Neural cell (in vitro differentiated cells): ENCODE results near the gene TGFBI. TPM values are rescaled to one million over a fixed set of nuclear protein-coding genes. Genes with fewer than 3 reads are reported as not detected.

Experiments used
- H2AFZ ChIP-seq: fragments of 200-600, 300-800 bp; sonication (generic), shearing (Covaris generic); 2 replicates; pipeline ENCODE4 v1.6.0; 2014; ENCODE audit warnings: low read depth, mild to moderate bottlenecking, antibody characterized with exemption, low read length, moderate library complexity
- H3F3A ChIP-seq: fragments of 200-600 bp; shearing (Covaris generic); 2 replicates; pipeline ENCODE4 v1.6.1; 2016; ENCODE audit warnings: mild to moderate bottlenecking, moderate library complexity, mixed read lengths, antibody characterized with exemption, low read length; ENCODE audit not compliant: insufficient read depth, poor library complexity, severe bottlenecking
- H3K27ac ChIP-seq: fragments of 200-600, 300-800 bp; sonication (generic), shearing (Covaris generic); 2 replicates; pipeline ENCODE4 v1.5.1; 2014; ENCODE audit warnings: mild to moderate bottlenecking, low read length, moderate library complexity
- H3K27me3 ChIP-seq: fragments of 300-800, 200-600 bp; sonication (generic), shearing (Covaris generic); 2 replicates; pipeline ENCODE4 v1.6.0; 2014; ENCODE audit warnings: mild to moderate bottlenecking, low read depth, low read length, moderate library complexity; ENCODE audit not compliant: insufficient read depth
- H3K36me3 ChIP-seq: fragments of 300-800, 200-600 bp; sonication (generic), shearing (Covaris generic); 2 replicates; pipeline ENCODE4 v1.5.1; 2014; ENCODE audit warnings: mild to moderate bottlenecking, antibody characterized with exemption, low read length, moderate library complexity; ENCODE audit not compliant: insufficient read depth
- H3K4me2 ChIP-seq: fragments of 300-800, 200-600 bp; sonication (generic), shearing (Covaris generic); 2 replicates; pipeline ENCODE4 v1.6.0; 2014; ENCODE audit warnings: mild to moderate bottlenecking, low read length
- H3K4me3 ChIP-seq: fragments of 300-800, 200-600 bp; sonication (generic), shearing (Covaris generic); 2 replicates; pipeline ENCODE4 v1.5.1; 2014; ENCODE audit warnings: mild to moderate bottlenecking, low read length, moderate library complexity
- H3K79me2 ChIP-seq: fragments of 200-600 bp; shearing (Covaris generic); replicated peaks from 2 replicates; pipeline ENCODE4 v1.6.0; 2014; ENCODE audit warnings: mild to moderate bottlenecking, low read length, moderate library complexity; ENCODE audit not compliant: insufficient read depth
- H3K9ac ChIP-seq: fragments of 300-800, 200-600 bp; sonication (generic), shearing (Covaris generic); 2 replicates; pipeline ENCODE4 v1.6.1; 2016; ENCODE audit warnings: mild to moderate bottlenecking, low read length, mixed read lengths
- H3K9me2 ChIP-seq: fragments of 200-600 bp; shearing (Covaris generic); 2 replicates; pipeline ENCODE4 v1.6.1; 2016; ENCODE audit warnings: mild to moderate bottlenecking, low read length, mixed read lengths; ENCODE audit not compliant: insufficient read depth
- H3K9me3 ChIP-seq: fragments of 200-600, 300-800 bp; sonication (generic), shearing (Covaris generic); 2 replicates; pipeline ENCODE4 v1.6.1; 2016; ENCODE audit warnings: mild to moderate bottlenecking, mixed run types, low read length, moderate library complexity, mixed read lengths
- H4K20me1 ChIP-seq: fragments of 200-600 bp; shearing (Covaris generic); 2 replicates; pipeline ENCODE4 v1.6.1; 2016; ENCODE audit warnings: mild to moderate bottlenecking, mixed run types; ENCODE audit not compliant: insufficient read depth
- CTCF ChIP-seq: fragments of 450-650 bp; IDR thresholded peaks from 2 replicates; pipeline ENCODE4 v1.5.1; 2014; ENCODE audit warnings: antibody characterized with exemption, mild to moderate bottlenecking, moderate library complexity; ENCODE audit not compliant: poor library complexity, severe bottlenecking
- EP300 ChIP-seq: fragments of 450-650 bp; conservative IDR thresholded peaks from 2 replicates; pipeline ENCODE4 v1.6.1; 2014; ENCODE audit warnings: antibody characterized with exemption, mild to moderate bottlenecking, moderate library complexity; ENCODE audit not compliant: poor library complexity, severe bottlenecking
- EZH2 ChIP-seq: fragments of 200-600, 300-800 bp; shearing (Covaris generic), sonication (generic); IDR thresholded peaks from 2 replicates; pipeline ENCODE4 v1.6.1; 2014; ENCODE audit warnings: antibody characterized with exemption, low read length, borderline replicate concordance, mild to moderate bottlenecking; ENCODE audit not compliant: insufficient read depth, poor library complexity, severe bottlenecking
- MXI1 ChIP-seq: fragments of 450-650 bp; conservative IDR thresholded peaks from 2 replicates; pipeline ENCODE4 v1.6.1; 2014; ENCODE audit warnings: antibody characterized with exemption, mild to moderate bottlenecking; ENCODE audit not compliant: poor library complexity, severe bottlenecking
- POLR2AphosphoS5 ChIP-seq: IDR thresholded peaks from 2 replicates; pipeline ENCODE4 v1.6.1; 2012
- RAD21 ChIP-seq: fragments of 450-650 bp; conservative IDR thresholded peaks from 2 replicates; pipeline ENCODE4 v1.6.1; 2014; ENCODE audit warnings: antibody characterized with exemption, mild to moderate bottlenecking, moderate library complexity
- SMC3 ChIP-seq: fragments of 450-650 bp; conservative IDR thresholded peaks from 2 replicates; pipeline ENCODE4 v1.6.1; 2014; ENCODE audit warnings: antibody characterized with exemption, mild to moderate bottlenecking, moderate library complexity; ENCODE audit not compliant: poor library complexity
- TAF1 ChIP-seq: IDR thresholded peaks from 2 replicates; pipeline ENCODE4 v1.6.1; 2012; ENCODE audit warnings: low read depth
- polyA plus RNA-seq: library from polyadenylated mRNA; depleted of rRNA; stranded (reverse); fragments of >200 nt; gene quantifications from 2 replicates; pipeline ENCODE4 v1.2.3, GENCODE V29; 2014
- TF ChIP-seq, protein P1 (sequence below): IDR thresholded peaks from 2 replicates; pipeline ENCODE4 v1.6.1; 2012; ENCODE audit warnings: borderline replicate concordance

Gene TGFBI
- polyA plus RNA-seq, 1 donor from 2014 or later, result 0.71 TPM

DNA sequence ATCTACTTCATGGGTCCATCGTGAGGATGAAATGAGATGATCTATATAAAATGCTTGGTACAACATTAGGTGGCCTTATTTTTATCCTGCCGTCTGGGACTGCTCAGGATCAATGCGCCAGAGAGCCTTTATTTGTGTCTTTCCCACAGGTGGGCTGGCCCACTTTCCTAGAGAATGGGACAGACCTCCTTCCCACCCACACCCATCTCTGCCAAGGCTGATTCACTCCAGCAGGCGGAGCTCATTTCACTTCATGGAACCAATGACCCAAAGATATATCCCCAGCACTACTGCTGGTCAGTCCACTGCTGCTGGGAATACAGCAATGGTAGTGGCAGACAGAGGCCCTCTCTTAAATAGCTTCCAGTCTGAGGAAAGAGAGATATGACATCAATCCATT is 35.7 kb downstream of the TGFBI start:
- TF ChIP-seq TAF1 (no peak), SMC3 (no peak), EZH2 (no peak), MXI1 (no peak), RAD21 (no peak), POLR2AphosphoS5 (no peak), EP300 (no peak), CTCF (no peak)
- TF ChIP-seq, protein P1, sequence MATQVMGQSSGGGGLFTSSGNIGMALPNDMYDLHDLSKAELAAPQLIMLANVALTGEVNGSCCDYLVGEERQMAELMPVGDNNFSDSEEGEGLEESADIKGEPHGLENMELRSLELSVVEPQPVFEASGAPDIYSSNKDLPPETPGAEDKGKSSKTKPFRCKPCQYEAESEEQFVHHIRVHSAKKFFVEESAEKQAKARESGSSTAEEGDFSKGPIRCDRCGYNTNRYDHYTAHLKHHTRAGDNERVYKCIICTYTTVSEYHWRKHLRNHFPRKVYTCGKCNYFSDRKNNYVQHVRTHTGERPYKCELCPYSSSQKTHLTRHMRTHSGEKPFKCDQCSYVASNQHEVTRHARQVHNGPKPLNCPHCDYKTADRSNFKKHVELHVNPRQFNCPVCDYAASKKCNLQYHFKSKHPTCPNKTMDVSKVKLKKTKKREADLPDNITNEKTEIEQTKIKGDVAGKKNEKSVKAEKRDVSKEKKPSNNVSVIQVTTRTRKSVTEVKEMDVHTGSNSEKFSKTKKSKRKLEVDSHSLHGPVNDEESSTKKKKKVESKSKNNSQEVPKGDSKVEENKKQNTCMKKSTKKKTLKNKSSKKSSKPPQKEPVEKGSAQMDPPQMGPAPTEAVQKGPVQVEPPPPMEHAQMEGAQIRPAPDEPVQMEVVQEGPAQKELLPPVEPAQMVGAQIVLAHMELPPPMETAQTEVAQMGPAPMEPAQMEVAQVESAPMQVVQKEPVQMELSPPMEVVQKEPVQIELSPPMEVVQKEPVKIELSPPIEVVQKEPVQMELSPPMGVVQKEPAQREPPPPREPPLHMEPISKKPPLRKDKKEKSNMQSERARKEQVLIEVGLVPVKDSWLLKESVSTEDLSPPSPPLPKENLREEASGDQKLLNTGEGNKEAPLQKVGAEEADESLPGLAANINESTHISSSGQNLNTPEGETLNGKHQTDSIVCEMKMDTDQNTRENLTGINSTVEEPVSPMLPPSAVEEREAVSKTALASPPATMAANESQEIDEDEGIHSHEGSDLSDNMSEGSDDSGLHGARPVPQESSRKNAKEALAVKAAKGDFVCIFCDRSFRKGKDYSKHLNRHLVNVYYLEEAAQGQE, result no peak
- Histone ChIP-seq H3K9me2 (no peaks in the 10 kb centered on the region), H3K27ac (no peak overlapping the region), H3K27me3 (no peaks in the 10 kb centered on the region), H4K20me1 (no peaks in the 10 kb centered on the region), H3K4me3 (no peak overlapping the region), H3K36me3 (no peaks in the 10 kb centered on the region), H2AFZ (no peak overlapping the region), H3F3A (no peaks in the 10 kb centered on the region), H3K9me3 (no peaks in the 10 kb centered on the region), H3K9ac (no peak overlapping the region), H3K4me2 (no peak overlapping the region), H3K79me2 (no peaks in the 10 kb centered on the region)

DNA sequence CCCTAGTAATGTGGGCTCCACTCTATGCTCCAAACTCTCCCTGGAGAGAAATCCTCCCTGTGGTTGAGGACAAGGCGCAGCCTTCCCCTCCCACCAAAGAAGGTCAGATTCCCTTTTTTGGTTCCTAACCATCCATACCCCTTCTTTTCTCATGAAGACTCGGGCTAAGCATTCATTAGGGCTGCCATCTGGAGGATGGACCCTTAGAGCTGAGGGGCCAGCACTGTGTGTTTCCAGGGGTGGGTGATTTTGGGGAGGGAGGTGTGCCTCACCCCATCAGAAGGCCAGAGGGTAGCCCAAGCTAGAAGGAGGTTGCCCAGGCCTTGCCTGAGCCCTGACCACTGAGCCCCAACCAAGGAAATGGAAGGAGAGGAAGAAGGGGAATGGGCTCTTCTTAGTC is 36.8 kb downstream of the TGFBI start:
- no peak overlapping the region for H3K27ac ChIP-seq
- H3K9me2 ChIP-seq, result no peaks in the 10 kb centered on the region
- H2AFZ ChIP-seq, result no peak overlapping the region
- H3F3A ChIP-seq, result no peaks in the 10 kb centered on the region
- H3K4me3 ChIP-seq, result no peak overlapping the region
- H3K36me3 ChIP-seq, result no peaks in the 10 kb centered on the region
- H3K79me2 ChIP-seq, result no peaks in the 10 kb centered on the region
- H3K4me2 ChIP-seq, result no peak overlapping the region
- no peaks in the 10 kb centered on the region for H3K9me3 ChIP-seq
- no peaks in the 10 kb centered on the region for H4K20me1 ChIP-seq
- TF ChIP-seq RAD21, result no peak
- TF ChIP-seq, protein P1, result no peak
- TF ChIP-seq EZH2, result no peak
- TF ChIP-seq TAF1, result no peak
- TF ChIP-seq EP300, result no peak
- no peak for TF ChIP-seq MXI1
- TF ChIP-seq POLR2AphosphoS5, result no peak
- H3K27me3 ChIP-seq, result no peaks in the 10 kb centered on the region
- no peak overlapping the region for H3K9ac ChIP-seq
